Activated CD4-positive, alpha-beta memory T cell treated with anti-CD3 and anti-CD28 coated beads, Interleukin-2, amount 10 ng/mL, durations not matched to agents 7 days and 5 days (primary cell): ENCODE measurements around the gene RALGAPA2. TPM values are rescaled to one million over a fixed set of nuclear protein-coding genes. Genes with fewer than 3 reads are reported as not detected.

ENCODE experiments used
- CTCF ChIA-PET: fragments of 350-600 bp; sonication (Branson Sonifier 250); formaldehyde crosslinking; loops from one replicate; lab custom pipeline; 2021; ENCODE audit warnings: antibody characterized with exemption, inconsistent platforms; lab: Charles Lee
- POLR2A ChIA-PET: fragments of 350-600 bp; sonication (Branson Sonifier 250); formaldehyde crosslinking; loops from one replicate; lab custom pipeline; 2021; ENCODE audit warnings: antibody characterized with exemption; lab: Charles Lee
- DNase-seq: peaks from one replicate; pipeline ENCODE4 v3.0.0-alpha.2; 2020
- H3K27ac Mint-ChIP-seq: one replicate; pipeline ENCODE4 v1.8.0; 2021; ENCODE audit warnings: mild to moderate bottlenecking, mixed read lengths
- H3K27me3 Mint-ChIP-seq: one replicate; pipeline ENCODE4 v1.8.0; 2021; ENCODE audit warnings: mixed read lengths
- H3K36me3 Mint-ChIP-seq: one replicate; pipeline ENCODE4 v1.8.0; 2021; ENCODE audit warnings: low read depth, mixed read lengths
- H3K4me1 Mint-ChIP-seq: one replicate; pipeline ENCODE4 v1.8.0; 2021; ENCODE audit warnings: mixed read lengths
- H3K4me3 Mint-ChIP-seq: one replicate; pipeline ENCODE4 v1.8.0; 2021; ENCODE audit warnings: mild to moderate bottlenecking, mixed read lengths
- H3K9me3 Mint-ChIP-seq: one replicate; pipeline ENCODE4 v1.8.0; 2021; ENCODE audit warnings: mixed read lengths
- total RNA-seq, 2 experiments: library from RNA; stranded (reverse); gene quantifications; one replicate each; pipeline ENCODE4 v1.2.3, GENCODE V29; 2021

RALGAPA2 gene
- total RNA-seq, 2 experiments from 2014 or later = 16.5 to 20.6 TPM

GRCh38 chr20:20498076-20498861, 214.2 kb downstream of the RALGAPA2 start:
- Mint-ChIP-seq H3K4me3 (no peak overlapping the region), H3K27me3 (no peaks in the 10 kb centered on the region), H3K4me1 (peaks cover 35% of the 10 kb centered on the region), H3K27ac (no peak overlapping the region), H3K36me3 (peaks cover 39% of the 10 kb centered on the region), H3K9me3 (no peaks in the 10 kb centered on the region)
- no peak for DNase-seq
- CTCF ChIA-PET = interaction anchor here (0.9 kb wide), 1 partner anchor 14 kb away, joined by 3 read pairs; no protein-coding TSS in a partner anchor
- POLR2A ChIA-PET = no interaction called here

GRCh38 chr20:20497242-20497978, 215.0 kb downstream of the RALGAPA2 start:
- CTCF ChIA-PET = no interaction called here
- Mint-ChIP-seq H3K36me3 (peaks cover 31% of the 10 kb centered on the region), H3K4me1 (peaks cover 32% of the 10 kb centered on the region), H3K27me3 (no peaks in the 10 kb centered on the region), H3K9me3 (no peaks in the 10 kb centered on the region), H3K27ac (no peak overlapping the region), H3K4me3 (no peak overlapping the region)
- DNase-seq = no peak
- POLR2A ChIA-PET = interaction anchor here (1.3 kb wide), 1 partner anchor 31 kb away, joined by 3 read pairs; no protein-coding TSS in a partner anchor

- DNase-seq = no peak
- H3K9me3 Mint-ChIP-seq = no peaks in the 10 kb centered on the region
- ChIA-PET CTCF (no interaction called here), POLR2A (interaction anchor here (1.3 kb wide), 1 partner anchor 29 kb away, joined by 3 read pairs; no protein-coding TSS in a partner anchor)
- H3K4me1 Mint-ChIP-seq = peaks cover 30% of the 10 kb centered on the region
- H3K27me3 Mint-ChIP-seq = no peaks in the 10 kb centered on the region
- peaks cover 29% of the 10 kb centered on the region for H3K36me3 Mint-ChIP-seq
- no peak overlapping the region for H3K4me3 Mint-ChIP-seq
- no peak overlapping the region for H3K27ac Mint-ChIP-seq
These were observed 216.5 kb downstream of the RALGAPA2 start for GRCh38 chr20:20495729-20496503.

DNA sequence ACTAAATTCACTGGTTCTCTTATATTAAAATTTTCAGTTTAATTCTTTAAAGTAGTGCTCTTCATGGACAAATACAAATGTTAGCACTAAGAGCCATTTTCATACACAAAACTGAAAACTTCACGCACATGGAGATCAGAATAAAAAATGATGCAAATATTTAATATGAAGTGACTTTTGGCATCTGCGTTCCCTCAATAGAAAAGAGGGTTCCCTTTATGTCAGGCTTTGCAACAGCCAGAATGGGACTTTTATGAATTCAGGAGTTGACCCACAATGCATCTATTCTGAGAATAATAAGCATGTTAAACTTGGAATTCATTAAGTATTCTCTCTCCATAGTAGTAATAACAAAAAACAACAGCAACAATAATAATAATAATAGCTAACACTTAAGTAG, 218.7 kb downstream of the RALGAPA2 start:
- no peak for DNase-seq
- H3K4me1 Mint-ChIP-seq = peaks cover 48% of the 10 kb centered on the region
- ChIA-PET CTCF (no interaction called here), POLR2A (no interaction called here)
- H3K27ac Mint-ChIP-seq = no peak overlapping the region
- H3K36me3 Mint-ChIP-seq = peaks cover 31% of the 10 kb centered on the region
- no peak overlapping the region for H3K4me3 Mint-ChIP-seq
- no peaks in the 10 kb centered on the region for H3K27me3 Mint-ChIP-seq
- H3K9me3 Mint-ChIP-seq = no peaks in the 10 kb centered on the region

DNA sequence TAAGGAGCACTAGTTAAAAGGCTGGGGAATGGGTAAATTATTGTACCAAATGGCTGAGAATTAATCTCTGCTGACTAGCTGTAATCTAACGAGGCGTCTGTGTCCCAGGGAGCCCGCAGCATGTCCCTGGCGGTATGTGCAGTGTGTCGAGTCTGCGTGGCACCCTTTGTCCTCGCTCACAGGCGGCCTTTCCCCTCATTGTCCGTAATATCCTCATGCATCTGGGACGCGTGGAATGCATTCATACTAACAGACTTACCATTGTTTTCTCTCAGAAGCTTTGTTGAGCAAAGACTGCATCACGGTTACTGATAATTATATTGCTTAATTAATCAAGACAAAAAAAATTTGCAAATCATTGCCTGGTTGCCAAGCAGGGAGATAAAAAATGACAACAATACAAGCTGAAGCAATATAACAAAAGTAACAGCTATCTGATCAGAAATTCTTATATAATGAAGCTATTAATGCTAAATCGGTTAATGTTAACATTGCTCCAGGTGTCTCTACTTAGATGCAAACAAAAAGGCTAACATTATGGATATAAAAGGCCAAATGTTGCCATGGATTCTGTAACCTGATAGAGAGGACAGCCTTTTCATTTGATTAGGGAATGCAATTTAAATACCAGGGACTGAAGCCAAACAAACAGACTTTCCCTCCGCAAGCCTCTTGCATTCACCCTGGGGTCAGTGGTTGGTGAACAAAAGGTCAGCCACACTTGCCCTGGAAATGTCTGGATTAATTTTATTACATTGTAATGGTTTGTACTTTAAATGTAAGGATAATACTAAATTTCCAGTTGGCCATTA, 219.7 kb downstream of the RALGAPA2 start:
- H3K4me1 Mint-ChIP-seq = peaks cover 49% of the 10 kb centered on the region

GRCh38 chr20:20491784-20492264, 220.6 kb downstream of the RALGAPA2 start:
- Mint-ChIP-seq H3K4me3 (no peak overlapping the region), H3K27ac (no peak overlapping the region), H3K36me3 (peaks cover 24% of the 10 kb centered on the region), H3K9me3 (no peaks in the 10 kb centered on the region), H3K4me1 (peaks cover 40% of the 10 kb centered on the region), H3K27me3 (no peaks in the 10 kb centered on the region)
- POLR2A ChIA-PET = no interaction called here
- DNase-seq = no peak
- CTCF ChIA-PET = no interaction called here

More for the DNA sequence above, 219.7 kb downstream of the RALGAPA2 start:
- no peaks in the 10 kb centered on the region for H3K9me3 Mint-ChIP-seq
- POLR2A ChIA-PET = no interaction called here
- CTCF ChIA-PET = no interaction called here
- no peak overlapping the region for H3K27ac Mint-ChIP-seq
- H3K27me3 Mint-ChIP-seq = no peaks in the 10 kb centered on the region
- H3K4me3 Mint-ChIP-seq = no peak overlapping the region
- H3K36me3 Mint-ChIP-seq = peaks cover 29% of the 10 kb centered on the region
- DNase-seq = no peak

DNA sequence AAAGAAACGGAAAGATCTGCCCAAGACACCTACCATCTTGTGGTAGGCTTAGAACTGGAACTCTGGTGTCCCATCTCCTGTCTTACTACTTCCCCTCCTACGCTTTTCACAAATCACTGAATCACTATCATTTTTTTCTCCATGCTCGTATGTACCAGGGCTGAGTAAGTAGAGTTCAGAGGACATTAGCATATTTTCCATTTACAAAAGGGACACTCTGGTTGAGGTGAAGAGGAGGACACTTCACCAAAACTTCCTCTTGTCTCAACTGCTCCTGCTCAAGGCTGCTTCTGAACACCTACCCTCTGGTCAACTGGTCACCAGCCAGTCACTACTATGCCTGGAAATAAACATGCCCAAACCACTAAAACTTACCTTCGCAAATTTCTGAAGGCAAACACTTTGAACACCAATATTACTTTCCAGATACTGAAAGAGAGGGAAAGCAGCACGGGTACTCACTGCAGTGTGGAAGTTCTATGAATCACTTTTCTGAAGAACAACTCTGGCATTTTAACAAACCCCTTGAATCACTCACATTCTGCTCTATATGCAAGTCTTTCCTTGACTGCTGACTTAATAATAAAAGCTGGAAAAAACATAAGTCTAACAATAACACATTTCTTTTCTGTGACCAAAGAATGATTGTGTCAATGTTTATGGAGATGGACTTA, 221.2 kb downstream of the RALGAPA2 start:
- no peak overlapping the region for H3K4me3 Mint-ChIP-seq
- CTCF ChIA-PET = no interaction called here
- DNase-seq = no peak

DNA sequence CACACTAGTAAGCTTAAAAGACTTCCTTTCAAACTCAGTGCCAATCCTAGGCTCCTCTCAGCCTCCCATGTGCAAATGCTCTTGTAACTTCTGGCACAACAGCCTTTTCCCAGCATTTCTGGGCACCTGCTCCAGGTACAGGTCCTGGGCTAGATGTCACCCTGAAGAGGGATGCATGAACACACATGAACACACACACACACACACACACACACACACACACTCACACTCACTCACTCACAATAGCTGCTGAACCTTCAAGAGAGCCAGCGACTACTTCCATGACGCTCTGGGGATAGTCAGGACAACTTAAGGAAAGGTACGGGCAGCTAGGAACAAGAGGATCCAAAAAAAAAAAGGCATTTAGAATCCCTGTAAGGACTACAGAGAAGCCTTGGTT, 221.8 kb downstream of the RALGAPA2 start:
- no peaks in the 10 kb centered on the region for H3K9me3 Mint-ChIP-seq
- H3K27me3 Mint-ChIP-seq = no peaks in the 10 kb centered on the region
- ChIA-PET POLR2A (no interaction called here), CTCF (no interaction called here)
- H3K4me1 Mint-ChIP-seq = peaks cover 30% of the 10 kb centered on the region
- H3K36me3 Mint-ChIP-seq = peaks cover 28% of the 10 kb centered on the region
- no peak overlapping the region for H3K27ac Mint-ChIP-seq
- no peak for DNase-seq
- no peak overlapping the region for H3K4me3 Mint-ChIP-seq

More for the DNA sequence above, 221.2 kb downstream of the RALGAPA2 start:
- Mint-ChIP-seq H3K27me3 (no peaks in the 10 kb centered on the region), H3K4me1 (peaks cover 36% of the 10 kb centered on the region), H3K27ac (no peak overlapping the region), H3K36me3 (peaks cover 28% of the 10 kb centered on the region), H3K9me3 (no peaks in the 10 kb centered on the region)
- POLR2A ChIA-PET = no interaction called here

DNA sequence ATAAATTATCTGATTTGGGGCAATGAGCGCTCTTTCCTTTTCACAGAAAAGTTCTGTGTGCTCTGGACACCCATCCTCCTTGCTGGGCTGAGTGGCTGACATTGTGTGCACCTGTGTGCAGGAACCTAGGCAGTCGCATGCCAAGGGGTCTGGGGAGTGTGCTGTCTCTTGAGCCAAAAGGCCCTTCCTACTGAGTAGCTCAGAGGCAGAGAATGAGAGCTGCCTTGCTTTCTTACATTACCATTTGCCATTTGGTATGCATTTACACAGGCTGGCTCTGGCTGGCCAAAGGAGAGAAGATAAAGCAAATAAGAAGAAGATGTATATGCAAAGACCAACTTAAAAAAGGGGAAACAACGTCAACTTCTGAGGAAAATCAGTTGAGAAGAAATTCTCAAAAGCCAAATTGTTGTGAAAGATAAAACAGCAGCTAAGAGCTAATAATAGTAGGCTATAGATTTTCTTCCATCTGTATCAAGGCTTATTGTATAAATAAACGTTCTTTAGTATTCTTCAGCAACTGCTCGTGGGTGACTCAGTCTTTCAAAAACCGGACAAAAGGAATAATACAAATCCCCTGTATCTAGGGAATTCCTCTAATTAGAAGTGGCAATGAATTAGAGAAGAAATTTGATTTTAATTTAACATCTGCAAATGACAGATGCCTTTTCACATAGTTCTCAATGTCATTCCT, 222.6 kb downstream of the RALGAPA2 start:
- no peaks in the 10 kb centered on the region for H3K9me3 Mint-ChIP-seq
- H3K36me3 Mint-ChIP-seq = peaks cover 28% of the 10 kb centered on the region
- no peaks in the 10 kb centered on the region for H3K27me3 Mint-ChIP-seq
- POLR2A ChIA-PET = no interaction called here
- peaks cover 27% of the 10 kb centered on the region for H3K4me1 Mint-ChIP-seq
- no peak overlapping the region for H3K4me3 Mint-ChIP-seq
- no peak overlapping the region for H3K27ac Mint-ChIP-seq
- CTCF ChIA-PET = no interaction called here
- no peak for DNase-seq

- peaks cover 28% of the 10 kb centered on the region for H3K36me3 Mint-ChIP-seq
- POLR2A ChIA-PET = no interaction called here
- CTCF ChIA-PET = no interaction called here
- H3K4me1 Mint-ChIP-seq = peaks cover 27% of the 10 kb centered on the region
- no peaks in the 10 kb centered on the region for H3K27me3 Mint-ChIP-seq
- DNase-seq = no peak
- H3K27ac Mint-ChIP-seq = no peak overlapping the region
- no peaks in the 10 kb centered on the region for H3K9me3 Mint-ChIP-seq
- no peak overlapping the region for H3K4me3 Mint-ChIP-seq
These were observed 223.4 kb downstream of the RALGAPA2 start for GRCh38 chr20:20489054-20489453.

DNA sequence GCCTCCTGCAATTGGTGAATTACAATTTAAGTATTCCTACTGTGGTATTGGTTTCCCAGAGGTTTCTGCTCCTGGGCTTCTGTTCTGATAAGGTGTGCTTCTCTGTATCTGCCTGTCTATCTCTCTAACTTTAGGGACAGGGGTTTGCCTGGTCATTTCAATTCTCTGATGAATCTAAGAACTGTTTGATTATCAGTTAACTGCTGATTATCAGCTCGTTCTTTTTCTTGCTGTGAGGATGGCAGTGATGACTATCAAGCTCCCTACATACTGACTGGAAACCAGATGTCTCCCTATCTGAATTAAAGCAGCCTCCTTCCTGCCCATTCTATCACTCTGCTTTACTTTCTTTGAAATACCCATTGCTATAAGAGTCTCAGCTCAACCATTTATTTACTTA, 224.1 kb downstream of the RALGAPA2 start:
- DNase-seq = no peak
- ChIA-PET POLR2A (no interaction called here), CTCF (no interaction called here)
- no peaks in the 10 kb centered on the region for H3K27me3 Mint-ChIP-seq
- H3K4me3 Mint-ChIP-seq = no peak overlapping the region
- peaks cover 28% of the 10 kb centered on the region for H3K36me3 Mint-ChIP-seq
- no peaks in the 10 kb centered on the region for H3K9me3 Mint-ChIP-seq
- peaks cover 27% of the 10 kb centered on the region for H3K4me1 Mint-ChIP-seq
- H3K27ac Mint-ChIP-seq = no peak overlapping the region
